GM18867 (cell line): ENCODE measurements around the gene TBCD.

Experiments used
- ATAC-seq: cut with Tn5 transposase; IDR thresholded peaks from one replicate; pipeline ENCODE4 v1.9.1; 2021; ENCODE audit warnings: mild to moderate bottlenecking, moderate library complexity; ENCODE audit not compliant: unreplicated experiment

Gene TBCD

GRCh38 chr17:82918508-82918907 is 166.6 kb downstream of the TBCD start:
- no peak for ATAC-seq

- ATAC-seq: no peak
Measured at GRCh38 chr17:82920150-82920549, 168.3 kb downstream of the TBCD start.

- no peak for ATAC-seq
Measured at GRCh38 chr17:82920715-82921114, 168.8 kb downstream of the TBCD start.

- no peak for ATAC-seq
Measured at GRCh38 chr17:82921426-82921825, 169.6 kb downstream of the TBCD start.

GRCh38 chr17:82922646-82923045 is 170.8 kb downstream of the TBCD start:
- ATAC-seq: no peak

- no peak for ATAC-seq
Measured at GRCh38 chr17:82923366-82924113, 171.7 kb downstream of the TBCD start.

- no peak for ATAC-seq
Measured at GRCh38 chr17:82924214-82924613, 172.3 kb downstream of the TBCD start.

- no peak for ATAC-seq
Measured at GRCh38 chr17:82924812-82925211, 172.9 kb downstream of the TBCD start.

- no peak for ATAC-seq
Measured at GRCh38 chr17:82925336-82925735, 173.5 kb downstream of the TBCD start.

- no peak for ATAC-seq
Measured at GRCh38 chr17:82926081-82926480, 174.2 kb downstream of the TBCD start.

GRCh38 chr17:82926716-82927115 is 174.9 kb downstream of the TBCD start:
- no peak for ATAC-seq

GRCh38 chr17:82927311-82927660 is 175.4 kb downstream of the TBCD start:
- no peak for ATAC-seq

- no peak for ATAC-seq
Measured at GRCh38 chr17:82927661-82928601, 176.1 kb downstream of the TBCD start.

- ATAC-seq: no peak
Measured at GRCh38 chr17:82929011-82929622, 177.3 kb downstream of the TBCD start.

GRCh38 chr17:82929676-82930042 is 177.8 kb downstream of the TBCD start:
- no peak for ATAC-seq

- ATAC-seq: no peak
Measured at GRCh38 chr17:82930043-82930923, 178.4 kb downstream of the TBCD start.

- no peak for ATAC-seq
Measured at GRCh38 chr17:82930924-82931698, 179.2 kb downstream of the TBCD start.

- ATAC-seq: no peak
Measured at GRCh38 chr17:82931699-82932517, 180.0 kb downstream of the TBCD start.
